Activated gamma-delta T cell treated with Interleukin-2 at 50 U/mL for 16 hours (primary cell): ENCODE data around the gene NOXA1.

Source experiments
- DNase-seq: peaks from one replicate; pipeline ENCODE4 v3.0.0-alpha.2; 2020

NOXA1 gene

DNA sequence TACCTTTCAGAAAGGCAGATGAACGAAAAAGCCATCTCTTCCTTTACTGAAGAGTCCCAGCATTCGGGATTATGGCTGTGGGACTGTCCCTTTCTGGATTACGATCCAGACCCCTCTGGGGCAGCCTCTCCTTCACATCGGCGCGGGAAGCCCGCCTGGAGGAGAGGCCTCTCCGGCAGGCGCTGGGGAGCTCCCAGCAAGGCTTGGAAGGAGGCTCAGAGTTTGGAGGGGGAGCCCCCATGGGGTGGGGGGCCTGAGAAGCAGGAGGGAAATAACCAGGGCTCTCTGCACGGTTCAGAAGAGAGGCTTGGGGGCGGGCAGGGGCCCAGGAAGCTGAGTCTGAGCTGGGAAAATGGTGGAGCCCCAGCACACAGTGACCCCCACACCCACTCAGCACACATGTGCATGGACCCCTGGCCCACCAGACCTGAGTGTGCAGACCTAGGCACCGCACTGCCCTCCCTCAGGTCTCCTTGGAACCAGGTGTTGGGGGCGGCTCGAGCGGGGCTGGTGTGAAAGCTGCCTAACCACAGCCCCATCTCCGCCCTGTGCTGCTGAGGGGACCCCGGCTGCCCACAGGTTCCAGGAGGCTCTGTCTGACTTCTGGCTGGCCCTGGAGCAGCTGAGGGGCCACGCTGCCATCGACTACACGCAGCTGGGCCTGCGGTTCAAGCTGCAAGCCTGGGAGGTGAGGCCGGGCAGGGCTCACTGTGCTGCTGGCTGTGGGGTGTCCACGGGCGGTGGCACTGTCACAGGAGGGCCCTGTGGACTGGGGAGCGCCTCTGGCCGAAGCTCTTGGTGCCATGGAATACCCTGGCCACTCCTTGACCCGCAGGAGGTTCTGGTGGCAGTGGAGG lies 4.5 kb downstream of the NOXA1 start:
- DNase-seq: no peak

DNA sequence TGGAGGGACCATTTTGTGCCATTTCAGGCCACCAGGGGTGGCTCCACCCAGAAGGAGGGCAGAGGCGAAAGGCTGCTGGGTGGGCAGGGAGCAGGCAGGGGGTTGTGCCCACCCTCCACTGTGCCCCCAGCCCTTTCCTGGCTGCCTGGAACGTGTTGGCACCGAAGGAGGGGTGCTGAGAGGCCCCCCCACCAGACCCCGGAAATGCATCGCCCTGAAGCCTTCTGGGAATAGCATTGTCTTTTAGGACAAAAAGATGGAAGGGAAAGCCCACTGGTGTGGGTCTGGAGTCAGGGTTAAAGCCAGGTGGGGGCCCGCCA lies 5.1 kb downstream of the NOXA1 start:
- no peak for DNase-seq

DNA sequence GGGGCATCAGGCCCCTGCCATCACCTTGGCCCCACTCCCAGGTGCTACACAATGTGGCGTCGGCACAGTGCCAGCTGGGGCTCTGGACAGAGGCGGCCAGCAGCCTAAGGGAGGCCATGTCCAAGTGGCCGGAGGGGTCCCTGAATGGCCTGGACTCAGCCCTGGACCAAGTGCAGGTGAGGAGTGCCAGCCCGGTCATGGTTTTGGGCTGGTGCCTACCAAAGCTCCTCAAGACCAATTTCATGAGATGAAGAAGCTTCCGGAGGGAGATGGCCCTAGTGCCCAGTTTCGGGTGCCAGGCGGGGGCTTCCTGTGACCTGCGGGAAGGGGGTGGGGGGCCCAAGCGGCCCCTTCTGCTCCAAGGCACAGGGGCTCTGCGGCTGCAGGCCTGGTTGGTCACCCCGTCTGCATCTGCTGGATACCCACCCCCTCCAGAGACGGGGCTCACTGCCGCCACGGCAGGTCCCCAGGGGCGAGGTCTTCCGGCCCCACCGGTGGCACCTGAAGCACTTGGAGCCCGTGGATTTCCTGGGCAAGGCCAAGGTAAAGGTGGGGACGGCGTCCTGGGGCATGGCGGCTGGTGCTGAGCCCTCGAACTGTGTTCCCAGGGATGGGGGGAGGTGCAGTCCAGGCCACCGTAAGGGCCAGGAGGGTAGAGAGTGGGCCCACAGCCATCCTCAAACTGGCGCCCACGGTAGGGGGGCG lies 5.8 kb downstream of the NOXA1 start:
- no peak for DNase-seq

DNA sequence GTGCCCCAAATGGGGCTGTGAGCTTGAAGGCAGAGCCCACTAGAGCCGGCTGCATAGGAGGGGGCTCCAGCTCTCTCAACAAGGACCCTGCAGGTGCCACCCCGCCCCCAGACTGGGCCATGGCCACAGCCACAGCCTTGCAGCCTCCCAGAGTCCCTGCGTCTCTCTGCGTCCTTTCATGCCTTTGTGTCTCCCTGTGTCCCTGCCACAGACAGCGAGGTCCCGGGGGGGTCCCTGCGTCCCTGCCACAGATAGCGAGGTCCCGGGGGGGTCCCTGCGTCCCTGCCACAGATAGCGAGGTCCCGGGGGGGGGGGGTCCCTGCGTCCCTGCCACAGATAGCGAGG lies 6.3 kb downstream of the NOXA1 start:
- no peak for DNase-seq

DNA sequence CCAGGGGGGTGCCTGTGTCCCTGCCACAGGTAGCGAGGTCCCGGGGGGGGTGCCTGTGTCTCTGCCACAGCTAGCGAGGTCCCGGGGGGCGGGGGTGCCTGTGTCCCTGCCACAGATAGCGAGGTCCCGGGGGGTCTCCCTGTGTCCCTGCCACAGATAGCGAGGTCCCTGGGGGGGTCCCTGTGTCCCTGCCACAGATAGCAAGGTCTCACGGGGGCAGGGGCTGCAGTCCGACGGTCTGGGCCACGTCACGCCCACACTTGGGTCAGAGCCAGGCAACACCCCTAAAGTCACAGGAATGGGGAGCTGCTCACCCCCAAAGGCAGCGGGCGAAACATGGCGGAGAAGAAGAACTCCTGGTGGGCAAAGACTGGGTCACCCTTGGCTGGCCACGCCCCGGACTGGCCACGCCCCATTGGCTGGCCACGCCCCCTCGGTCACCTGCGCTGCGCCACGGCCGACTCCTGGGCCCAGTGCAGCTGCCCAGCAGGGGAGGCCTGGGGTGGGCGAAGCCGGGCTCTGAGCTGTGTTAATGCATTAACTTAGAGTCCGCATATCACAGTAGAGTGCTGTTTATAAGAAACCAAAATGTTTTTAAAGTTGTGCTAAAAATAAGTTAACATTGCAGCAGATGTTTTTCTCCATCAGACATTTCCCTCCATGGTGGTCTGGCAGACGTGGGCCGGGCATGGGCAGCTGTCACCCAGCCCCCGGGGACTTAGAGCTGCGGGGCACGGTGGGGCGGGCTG lies 7.0 kb downstream of the NOXA1 start:
- no peak for DNase-seq

DNA sequence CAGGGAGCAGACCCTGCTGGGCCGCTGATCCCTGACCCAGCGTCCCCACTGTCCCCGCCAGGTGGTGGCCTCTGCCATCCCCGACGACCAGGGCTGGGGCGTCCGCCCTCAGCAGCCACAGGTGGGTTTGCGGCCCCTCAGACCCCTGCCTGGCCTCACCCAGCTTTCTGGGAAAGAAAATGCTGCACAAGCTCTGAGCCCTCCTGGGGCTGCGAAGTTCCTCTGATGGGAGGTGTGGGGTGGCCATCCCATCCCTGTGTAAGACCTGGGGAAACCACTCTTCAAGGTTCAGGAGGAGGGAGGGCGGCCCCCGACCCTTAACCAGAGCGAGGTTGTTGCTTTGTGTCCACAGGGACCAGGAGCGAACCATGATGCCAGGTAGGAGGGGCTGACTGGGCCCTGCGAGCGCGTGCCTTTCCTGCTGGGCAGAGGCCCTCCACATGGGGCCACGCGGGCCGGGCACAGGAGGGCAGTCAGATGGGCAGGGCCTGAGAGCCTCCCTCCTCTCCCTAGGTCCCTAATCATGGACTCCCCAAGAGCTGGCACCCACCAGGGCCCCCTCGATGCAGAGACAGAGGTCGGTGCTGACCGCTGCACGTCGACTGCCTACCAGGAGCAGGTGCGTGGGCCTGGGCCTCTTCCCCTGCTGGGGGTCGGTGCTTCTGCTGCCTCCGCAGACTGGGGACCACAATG lies 7.7 kb downstream of the NOXA1 start:
- no peak for DNase-seq

DNA sequence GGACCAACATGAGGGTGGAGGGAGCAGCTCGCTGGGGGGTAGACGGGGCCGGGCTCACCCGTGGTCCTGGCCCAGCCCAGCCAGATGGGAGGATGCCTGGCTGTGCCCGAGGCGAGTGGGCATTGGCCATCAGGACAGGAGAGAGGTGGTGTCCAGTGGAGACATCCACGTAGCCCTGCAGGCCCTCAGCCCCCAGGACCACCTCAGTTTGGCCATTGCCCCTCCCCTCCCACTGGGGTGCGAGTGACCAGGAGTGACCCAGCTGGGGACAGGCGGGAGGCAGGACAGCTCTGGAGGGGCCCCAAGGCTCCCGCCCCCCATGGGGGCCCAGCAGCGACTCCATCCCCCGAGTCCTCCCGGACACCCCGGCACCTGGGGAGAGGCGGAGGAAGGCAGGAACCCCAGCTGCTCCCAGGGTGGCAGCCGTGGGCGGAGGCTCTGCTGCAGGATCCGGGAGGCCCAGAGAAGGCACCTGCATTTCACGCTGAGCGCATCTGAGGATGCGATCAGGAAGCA lies 8.3 kb downstream of the NOXA1 start:
- DNase-seq: no peak

DNA sequence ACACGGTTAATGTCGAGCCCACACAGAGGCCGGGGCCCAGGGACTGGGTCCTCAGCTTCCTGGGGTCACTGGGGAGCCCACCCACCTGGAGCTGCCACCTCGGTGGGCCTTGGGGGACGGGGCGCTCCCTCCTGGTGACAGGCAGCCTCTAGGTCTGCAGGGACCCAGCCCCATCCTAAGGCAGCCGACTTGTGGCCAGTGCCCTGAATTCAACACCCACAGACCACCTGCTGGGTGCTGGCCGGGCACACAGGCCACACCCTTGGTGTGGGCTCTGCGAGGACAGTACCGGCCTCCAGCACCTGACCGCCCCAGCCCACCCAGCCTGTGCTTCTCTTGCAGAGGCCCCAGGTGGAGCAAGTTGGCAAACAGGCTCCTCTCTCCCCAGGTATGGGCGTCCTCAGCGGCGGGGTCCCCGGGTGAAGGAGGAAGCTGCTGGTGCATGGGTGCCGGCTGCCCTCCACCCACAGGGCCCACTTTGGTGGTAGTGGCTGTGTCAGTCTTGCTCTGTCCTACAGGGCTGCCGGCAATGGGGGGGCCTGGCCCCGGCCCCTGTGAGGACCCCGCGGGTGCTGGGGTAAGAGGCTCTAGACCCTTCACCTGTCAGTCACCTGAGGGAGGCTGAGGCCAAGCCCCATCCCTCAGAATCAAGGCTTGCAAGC lies 9.6 kb downstream of the NOXA1 start:
- no peak for DNase-seq

DNA sequence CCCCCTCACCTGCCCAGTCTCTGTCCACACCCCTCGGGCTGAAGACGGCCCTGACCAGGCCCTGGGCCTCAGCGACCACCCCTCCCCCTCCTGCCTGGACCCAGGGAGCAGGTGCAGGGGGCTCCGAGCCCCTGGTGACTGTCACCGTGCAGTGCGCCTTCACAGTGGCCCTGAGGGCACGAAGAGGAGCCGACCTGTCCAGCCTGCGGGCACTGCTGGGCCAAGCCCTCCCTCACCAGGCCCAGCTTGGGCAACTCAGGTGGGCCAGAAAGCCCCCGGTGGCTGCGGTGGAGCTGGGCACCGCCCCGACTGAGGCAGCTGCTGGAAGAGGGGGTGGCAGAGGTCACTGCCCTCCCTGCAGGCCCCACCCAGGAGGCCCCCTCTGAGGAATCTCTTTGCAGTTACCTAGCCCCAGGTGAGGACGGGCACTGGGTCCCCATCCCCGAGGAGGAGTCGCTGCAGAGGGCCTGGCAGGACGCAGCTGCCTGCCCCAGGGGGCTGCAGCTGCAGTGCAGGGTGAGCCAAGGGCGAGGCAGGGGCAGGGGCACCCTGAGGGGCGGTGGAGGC lies 10.2 kb downstream of the NOXA1 start:
- no peak for DNase-seq

DNA sequence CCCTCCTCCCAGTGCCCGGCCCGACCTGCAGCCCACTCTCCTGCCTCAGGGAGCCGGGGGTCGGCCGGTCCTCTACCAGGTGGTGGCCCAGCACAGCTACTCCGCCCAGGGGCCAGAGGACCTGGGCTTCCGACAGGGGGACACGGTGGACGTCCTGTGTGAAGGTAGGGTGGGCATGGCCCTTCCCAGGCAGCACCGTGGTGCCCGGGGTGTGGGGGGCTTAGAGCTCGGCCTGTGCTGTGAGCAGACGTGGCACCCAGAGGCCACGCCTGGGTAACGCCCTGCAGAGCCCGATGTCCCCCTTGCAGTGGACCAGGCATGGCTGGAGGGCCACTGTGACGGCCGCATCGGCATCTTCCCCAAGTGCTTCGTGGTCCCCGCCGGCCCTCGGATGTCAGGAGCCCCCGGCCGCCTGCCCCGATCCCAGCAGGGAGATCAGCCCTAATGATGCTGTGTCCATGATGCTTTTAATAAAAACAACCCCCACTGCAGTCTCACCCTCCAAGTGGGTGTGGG lies 10.8 kb downstream of the NOXA1 start:
- no peak for DNase-seq

DNA sequence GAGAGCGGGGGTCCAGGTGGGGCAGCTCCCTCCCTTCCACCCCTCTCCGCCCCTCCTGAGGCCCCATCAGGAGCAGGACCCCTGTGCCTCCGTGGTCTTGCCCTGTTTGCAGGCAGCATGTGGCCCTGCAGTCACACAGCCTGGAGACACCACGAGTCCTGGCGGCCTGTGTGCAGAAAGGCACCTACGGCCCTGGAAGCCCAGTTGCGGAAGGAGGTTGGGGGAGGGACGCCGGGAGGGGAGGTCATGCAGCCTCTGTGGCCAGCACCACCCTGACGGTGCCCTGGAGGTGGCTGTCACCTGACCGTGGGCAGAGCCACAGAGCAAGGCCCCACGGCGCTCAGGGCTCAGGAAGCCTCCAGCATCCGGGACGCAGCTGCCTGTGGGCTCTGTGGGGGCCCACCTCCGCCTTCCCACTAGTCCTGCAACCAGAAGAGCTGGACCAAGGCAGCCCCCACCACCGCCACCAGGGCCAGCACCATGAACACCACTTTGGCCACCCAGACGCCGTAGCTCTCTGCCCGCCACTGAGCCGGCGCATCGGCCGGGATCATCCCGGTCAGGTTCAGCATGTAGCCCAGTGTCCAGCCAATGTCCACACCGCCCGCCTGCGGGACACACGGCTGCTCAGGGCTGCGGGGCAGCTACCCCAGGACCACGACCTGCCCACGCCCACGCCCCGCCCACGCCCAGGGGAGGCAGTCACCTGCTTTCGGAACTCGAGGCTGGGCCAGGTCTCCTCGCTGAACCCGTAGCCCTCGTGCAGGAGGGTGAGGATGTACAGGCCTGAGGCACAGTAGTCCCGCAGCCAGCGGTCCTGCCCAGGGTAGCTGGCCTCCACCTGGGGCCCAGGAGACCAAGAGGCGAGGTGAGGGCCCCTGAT lies 11.5 kb downstream of the NOXA1 start:
- no peak for DNase-seq

DNA sequence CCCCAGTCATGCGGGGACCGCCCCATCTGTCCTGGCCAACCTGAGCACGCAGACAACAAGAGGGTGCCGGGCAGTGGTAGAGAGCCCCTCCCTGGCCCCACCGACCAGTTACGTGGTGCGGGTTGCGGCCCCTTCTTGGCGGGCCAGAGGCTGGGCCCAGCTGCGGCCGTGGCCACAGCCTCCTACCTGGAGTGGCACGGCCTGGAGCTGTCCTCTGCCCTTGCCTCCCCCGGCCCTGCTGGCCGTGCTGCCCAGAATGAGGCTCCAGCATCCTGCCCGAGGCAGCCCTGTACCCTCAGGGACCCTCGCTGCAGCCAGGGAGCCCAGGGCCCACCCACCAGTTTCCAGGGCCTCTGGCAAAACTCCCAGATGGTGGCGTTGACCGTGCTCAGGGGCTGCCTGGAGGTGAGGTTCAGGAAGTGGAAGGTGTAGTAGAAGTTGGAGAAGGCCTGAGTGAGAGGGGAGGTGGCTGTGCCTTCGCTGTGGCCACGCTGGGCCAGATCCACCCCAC lies 12.2 kb downstream of the NOXA1 start:
- no peak for DNase-seq

DNA sequence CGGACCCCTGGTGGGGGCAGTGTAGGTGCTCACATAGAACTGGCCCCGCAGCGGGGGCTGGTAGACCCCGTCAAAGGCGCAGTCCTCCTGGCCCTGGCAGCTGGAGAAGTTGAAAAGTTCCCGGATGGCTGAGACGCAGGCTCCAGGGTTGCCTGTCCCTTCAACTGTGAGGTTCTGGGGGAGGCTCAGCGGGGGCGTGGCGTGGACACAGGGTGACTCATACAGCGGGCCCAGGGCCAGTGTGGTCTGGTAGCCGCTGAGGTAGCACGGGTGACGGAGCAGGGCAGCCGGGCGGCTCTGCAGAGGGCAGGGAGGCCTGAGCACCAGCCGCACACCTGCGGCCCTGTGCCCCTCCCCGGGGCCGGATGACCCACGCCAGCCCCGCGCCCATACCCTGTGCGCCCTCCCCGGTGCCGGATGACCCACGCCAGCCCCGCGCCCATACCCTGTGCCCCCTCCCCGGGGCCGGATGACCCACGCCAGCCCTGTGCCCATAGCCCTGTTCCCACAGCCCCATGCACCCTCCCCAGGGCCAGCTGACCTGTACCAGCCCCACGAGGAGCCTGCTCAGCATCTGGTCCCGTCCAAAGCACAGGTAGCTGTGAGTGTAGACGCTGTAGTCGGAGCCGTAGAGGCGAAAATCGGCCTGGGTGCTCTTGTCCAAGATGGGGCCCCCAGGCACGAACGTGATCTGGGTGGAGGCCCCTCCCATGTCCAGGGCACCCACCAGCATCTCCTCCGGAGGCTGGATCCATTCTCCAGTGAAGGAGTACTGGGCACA lies 13.0 kb downstream of the NOXA1 start:
- no peak for DNase-seq

DNA sequence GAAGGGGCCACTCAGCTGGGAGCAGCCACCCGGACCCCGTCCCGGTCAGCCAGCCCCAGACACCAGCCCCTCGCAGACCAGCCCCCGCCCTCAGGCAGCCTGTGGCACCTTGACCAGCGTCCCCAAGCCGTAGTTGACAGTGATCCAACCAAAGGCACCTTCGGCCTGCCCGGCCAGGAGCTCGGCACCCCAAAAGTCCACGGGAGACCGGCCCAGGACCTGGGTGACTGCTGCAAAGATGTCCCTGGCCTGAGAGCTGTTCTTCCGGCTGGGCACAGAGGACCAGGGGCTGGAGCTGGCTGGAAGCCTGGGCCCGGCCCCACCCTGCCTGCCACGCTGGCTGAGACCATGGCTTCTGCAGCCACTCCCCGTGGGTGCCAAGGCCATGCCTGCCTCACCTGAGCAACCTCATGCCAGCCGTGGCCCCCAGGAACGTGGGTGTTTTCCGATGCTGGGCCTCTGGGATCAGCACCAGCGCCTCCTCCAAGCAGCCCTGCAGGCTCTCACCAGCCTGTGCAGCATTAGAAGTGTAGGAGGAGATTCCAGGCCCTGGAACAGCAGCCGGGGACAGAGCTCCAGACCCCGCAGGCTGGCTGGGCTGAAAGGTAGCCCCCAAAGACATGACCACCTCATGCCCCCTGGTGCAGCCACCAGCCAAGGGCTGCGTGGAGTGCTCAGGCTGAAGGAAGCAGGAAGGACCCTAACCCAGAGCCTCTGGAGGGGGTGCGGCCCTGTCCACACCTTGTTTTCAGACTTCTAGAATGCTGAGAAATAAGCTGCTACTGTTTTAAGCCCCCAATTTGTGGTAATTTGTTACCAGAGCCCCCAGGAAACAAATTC lies 13.8 kb downstream of the NOXA1 start:
- DNase-seq: no peak

DNA sequence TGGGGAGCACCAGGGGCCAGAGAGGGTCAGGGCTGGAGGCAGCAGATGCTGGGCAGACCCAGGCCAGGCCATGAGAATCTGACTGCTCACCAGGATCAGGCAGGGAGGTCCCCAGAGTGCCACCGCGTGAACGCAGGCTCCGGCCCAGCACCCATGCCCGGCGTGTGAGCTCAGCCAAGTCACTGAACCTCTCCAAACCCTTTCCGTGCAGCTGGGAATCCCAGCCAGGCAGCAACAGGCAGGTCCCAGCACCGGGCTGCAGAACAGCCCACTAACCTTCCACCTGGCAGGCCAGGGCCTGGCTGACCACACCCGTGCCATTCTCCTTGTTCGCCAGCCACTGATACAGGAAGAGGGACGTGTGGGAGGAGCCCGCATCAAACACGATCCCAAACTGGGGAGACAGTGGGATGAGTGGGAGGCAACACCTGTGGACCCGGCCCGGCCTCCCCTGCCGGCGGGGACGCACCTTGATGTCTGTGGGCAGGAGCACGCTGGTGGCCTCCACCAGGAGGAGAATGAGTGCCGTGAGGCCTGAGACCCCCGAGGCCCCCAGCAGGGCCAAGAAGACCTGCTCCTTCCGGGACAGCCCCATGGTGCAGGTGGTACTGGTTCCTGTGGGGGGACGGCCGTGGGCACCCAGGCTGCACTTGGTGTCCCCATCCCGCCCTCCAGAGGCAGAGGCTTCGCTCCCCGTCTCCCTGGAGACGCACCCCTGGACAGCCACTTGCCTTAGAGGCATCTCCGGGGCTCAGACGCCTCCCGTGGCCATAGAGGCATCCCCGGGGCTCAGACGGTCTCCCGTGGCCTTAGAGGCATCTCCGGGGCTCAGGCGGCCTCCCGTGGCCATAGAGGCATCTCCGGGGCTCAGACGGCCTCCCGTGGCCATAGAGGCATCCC lies 14.7 kb downstream of the NOXA1 start:
- no peak for DNase-seq

DNA sequence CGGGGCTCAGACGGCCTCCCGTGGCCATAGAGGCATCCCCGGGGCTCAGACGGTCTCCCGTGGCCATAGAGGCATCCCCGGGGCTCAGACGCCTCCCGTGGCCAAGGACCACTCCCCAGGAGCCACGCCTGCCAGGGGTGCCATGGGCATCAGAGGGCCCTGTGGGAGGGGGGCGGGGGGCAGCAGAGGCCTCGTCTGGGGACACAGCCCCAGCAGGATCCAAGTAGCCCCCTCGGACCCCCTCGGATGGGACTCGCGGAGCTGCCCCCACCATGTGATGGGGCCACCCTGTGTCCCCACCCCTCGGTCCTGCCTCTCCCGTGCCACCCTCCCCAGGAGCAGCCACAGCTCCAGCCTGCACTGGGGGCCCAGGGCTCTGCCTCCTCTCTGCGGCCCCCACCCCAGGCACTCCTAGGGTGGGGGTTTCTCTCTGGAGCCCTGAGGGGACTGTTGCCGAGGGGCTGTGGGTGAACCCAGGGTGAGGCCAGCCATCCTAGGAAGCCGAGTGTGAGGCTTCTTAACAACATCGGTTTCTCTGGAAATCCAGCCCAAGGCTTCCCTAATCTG lies 15.5 kb downstream of the NOXA1 start:
- no peak for DNase-seq

DNA sequence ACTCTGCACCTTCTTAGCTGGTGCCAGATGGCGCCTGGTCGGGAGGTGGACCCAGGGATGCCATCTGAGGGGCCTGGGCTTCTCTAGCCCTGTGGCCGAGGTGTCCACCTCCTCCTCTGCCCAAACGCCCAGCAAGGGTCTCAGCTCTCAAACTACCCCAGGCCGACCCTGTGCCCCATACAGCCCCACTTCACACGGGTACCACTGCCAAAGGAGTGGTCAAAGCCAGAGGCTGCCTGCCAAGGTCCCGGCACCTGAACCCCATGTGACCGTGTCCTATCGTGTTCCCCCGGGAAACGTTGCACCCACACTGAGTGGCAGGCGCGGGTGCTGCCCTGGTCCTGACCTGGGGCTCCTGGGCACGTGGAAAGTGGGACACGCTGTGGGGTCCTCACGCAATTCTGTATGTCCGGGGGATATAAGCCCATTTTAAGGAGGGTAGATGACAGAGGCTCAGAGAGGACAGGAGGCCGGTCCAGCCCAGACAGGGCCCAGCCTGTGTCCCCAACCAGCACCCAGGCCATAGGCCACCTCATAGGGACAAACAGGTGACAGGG lies 16.0 kb downstream of the NOXA1 start:
- no peak for DNase-seq
